Fibroblast of the conjunctiva (primary cell): ENCODE measurements around the gene NINL.
"Not testable (repeated sequence)": the region's sequence is repeated elsewhere in the genome, so short reads cannot be mapped to it uniquely, and the experiment has no call there.

Source experiments
- DNase-seq: peaks from one replicate; pipeline ENCODE4 v3.0.0-alpha.2; 2010; ENCODE audit warnings: low read depth

The NINL gene

GRCh38 chr20:25532971-25533391 lies 52.4 kb downstream of the NINL start:
- no peak for DNase-seq

GRCh38 chr20:25532015-25532751 lies 53.1 kb downstream of the NINL start:
- DNase-seq: no peak

GRCh38 chr20:25529295-25529951 lies 55.9 kb downstream of the NINL start:
- no peak for DNase-seq

- DNase-seq: no peak
Observed at GRCh38 chr20:25527949-25528348, 57.4 kb downstream of the NINL start.

GRCh38 chr20:25526446-25526845 lies 58.9 kb downstream of the NINL start:
- DNase-seq: no peak

GRCh38 chr20:25525867-25526266 lies 59.5 kb downstream of the NINL start:
- DNase-seq: peak; percentile 75

- DNase-seq: no peak
Observed at GRCh38 chr20:25525295-25525694, 60.0 kb downstream of the NINL start.

- DNase-seq: no peak
Observed at GRCh38 chr20:25521382-25521781, 63.9 kb downstream of the NINL start.

- DNase-seq: no peak
Observed at GRCh38 chr20:25517124-25517523, 68.2 kb downstream of the NINL start.

GRCh38 chr20:25514747-25515340 lies 70.5 kb downstream of the NINL start:
- no peak for DNase-seq

- no peak for DNase-seq
Observed at GRCh38 chr20:25514195-25514594, 71.1 kb downstream of the NINL start.

- DNase-seq: no peak
Observed at GRCh38 chr20:25512709-25513108, 72.6 kb downstream of the NINL start.

GRCh38 chr20:25511183-25511582 lies 74.1 kb downstream of the NINL start:
- no peak for DNase-seq

- DNase-seq: no peak
Observed at GRCh38 chr20:25510721-25511120, 74.6 kb downstream of the NINL start.

GRCh38 chr20:25510202-25510601 lies 75.1 kb downstream of the NINL start:
- no peak for DNase-seq

- no peak for DNase-seq
Observed at GRCh38 chr20:25509084-25509483, 76.2 kb downstream of the NINL start.

GRCh38 chr20:25508083-25508770 lies 77.1 kb downstream of the NINL start:
- peak; percentile 43 for DNase-seq

- DNase-seq: no peak
Observed at GRCh38 chr20:25507385-25508082, 77.8 kb downstream of the NINL start.

GRCh38 chr20:25504366-25505135 lies 80.8 kb downstream of the NINL start:
- no peak for DNase-seq

- no peak for DNase-seq
Observed at GRCh38 chr20:25503936-25504335, 81.4 kb downstream of the NINL start.

- DNase-seq: not testable (repeated sequence)
Observed at GRCh38 chr20:25503051-25503639, 82.2 kb downstream of the NINL start.
